Sciatic nerve (tissue), 2 donors: ENCODE results near the gene CENPVL1. TPM values are rescaled to one million over a fixed set of nuclear protein-coding genes. Genes with fewer than 3 reads are reported as not detected.
"Not testable (repeated sequence)": the region's sequence is repeated elsewhere in the genome, so short reads cannot be mapped to it uniquely, and the experiment has no call there.

Experiments used
- ATAC-seq: fragments of 200-7000 bp; cut with Tn5 transposase; one replicate; pipeline ENCODE4 v1.9.1; 2020; ENCODE audit warnings: mild to moderate bottlenecking, moderate library complexity
- DNase-seq: peaks from one replicate; pipeline ENCODE4 v3.0.0-alpha.2; 2020; ENCODE audit warnings: low spot score
- intact Hi-C: fragments of 100-400 bp; cut with DNase I; formaldehyde crosslinking; loops from one replicate; pipeline ENCODE4 v1.14.2; 2022
- total RNA-seq: library from RNA; stranded (reverse); fragmentation: NEBNext Ultra II Directional; extraction: Animal tissue kit (Norgen Biotek cat#: 25700); gene quantifications from one replicate; pipeline ENCODE4 v1.2.1, GENCODE V29; 2021
- donor health status: DM: no; HTN: no; CAD: no.
- donor health status: DM: no; HTN: no; CAD: no.

Gene CENPVL1
- total RNA-seq: not detected

DNA sequence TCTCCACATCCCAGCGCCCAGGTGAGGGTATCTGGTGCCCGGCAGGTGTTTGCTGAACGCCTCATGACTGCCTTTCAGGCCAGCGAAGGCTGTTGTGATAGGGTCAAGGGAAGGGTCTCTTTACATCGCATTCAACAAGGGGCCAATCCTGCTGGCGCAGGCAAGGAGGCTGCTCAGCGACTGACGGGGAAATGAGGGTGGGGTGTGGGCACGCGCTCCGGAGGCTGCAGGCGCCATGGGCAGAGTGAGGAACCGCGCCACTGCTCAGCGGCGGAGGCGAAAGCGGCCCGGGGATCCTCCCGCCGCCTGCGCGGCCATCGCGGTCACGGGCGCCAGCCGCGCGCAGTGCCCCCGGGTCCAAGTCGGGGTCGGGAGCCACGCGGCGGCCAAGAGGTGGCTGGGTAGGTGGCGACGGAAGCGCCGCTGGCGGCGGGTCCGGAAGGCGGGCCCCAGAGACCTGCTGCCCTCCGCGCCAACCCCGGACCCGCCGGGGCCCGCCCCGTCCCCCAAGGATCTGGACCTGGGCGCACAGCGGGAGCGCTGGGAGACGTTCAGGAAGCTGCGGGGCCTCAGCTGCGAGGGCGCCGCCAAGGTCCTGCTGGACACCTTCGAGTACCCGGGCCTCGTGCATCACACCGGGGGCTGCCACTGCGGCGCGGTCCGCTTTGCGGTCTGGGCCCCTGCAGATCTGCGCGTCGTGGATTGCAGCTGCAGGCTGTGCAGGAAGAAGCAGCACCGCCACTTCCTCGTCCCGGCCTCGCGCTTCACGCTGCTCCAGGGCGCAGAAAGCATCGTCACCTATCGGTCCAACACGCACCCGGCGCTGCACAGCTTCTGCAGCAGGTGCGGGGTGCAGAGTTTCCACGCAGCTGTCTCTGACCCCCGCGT, at the start of gene CENPVL1:
Gene CENPVL1 (plus strand): TSS at position 236 of the 888 bp plus-strand sequence. CDS start 0 bp downstream, at position 236.
- DNase-seq, intact Hi-C loops, ATAC-seq: not testable (repeated sequence)

DNA sequence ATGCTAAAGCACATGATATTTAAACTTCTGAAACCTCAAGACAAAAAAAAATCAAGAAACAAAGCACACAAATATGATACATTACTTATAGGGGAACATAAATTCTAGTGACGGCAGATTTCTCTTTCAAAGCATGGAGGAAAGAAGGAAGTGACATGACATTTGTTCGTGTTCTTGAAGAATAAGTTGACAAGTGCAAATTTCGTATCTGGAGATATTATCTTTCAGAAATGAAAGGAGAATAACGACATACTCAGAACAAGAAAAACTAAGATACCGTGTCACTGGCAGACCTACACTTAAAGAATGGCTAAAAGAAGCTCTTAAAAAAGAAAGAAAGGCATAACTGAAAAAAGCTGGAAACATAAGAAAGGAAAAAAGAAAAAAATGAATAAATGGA, 44.3 kb upstream of the CENPVL1 start:
- DNase-seq: no peak
- intact Hi-C loops: no loop called here
- ATAC-seq: no peak

DNA sequence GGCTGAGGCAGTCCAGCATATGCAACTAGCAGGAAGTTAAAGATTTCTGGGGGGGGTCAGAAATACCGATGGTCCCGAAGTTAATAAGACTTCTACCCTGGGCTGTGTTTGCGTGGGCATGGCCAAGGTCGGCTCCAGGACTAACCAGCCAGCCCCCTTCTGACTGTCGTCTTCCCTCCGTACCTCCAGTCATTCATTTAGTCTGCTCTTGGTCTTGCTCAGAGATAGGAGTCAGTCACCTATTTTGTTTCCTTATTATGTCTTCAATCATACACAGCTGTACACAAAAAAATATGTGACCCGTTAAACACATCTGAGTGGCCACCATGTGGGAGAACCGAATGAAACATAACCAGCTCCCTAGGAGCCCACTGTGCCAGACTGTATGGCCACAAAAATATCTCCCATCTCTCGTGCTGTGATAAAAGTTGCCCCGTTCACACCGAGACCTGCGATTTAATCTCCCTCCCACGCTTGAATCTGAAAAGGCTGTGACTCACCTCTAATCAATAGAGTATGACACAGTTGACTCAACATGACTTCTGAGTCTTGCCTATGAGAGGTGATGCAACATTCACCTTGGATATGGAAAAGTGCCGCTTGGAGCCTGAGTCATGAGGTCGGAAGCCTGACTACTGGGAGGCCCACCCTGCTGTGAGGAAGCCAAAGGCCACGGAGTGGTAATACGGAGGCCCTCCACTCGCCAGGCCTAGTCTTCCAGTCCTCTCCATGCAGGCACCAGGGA, 30.5 kb upstream of the CENPVL1 start:
- intact Hi-C loops, ATAC-seq, DNase-seq: not testable (repeated sequence)

DNA sequence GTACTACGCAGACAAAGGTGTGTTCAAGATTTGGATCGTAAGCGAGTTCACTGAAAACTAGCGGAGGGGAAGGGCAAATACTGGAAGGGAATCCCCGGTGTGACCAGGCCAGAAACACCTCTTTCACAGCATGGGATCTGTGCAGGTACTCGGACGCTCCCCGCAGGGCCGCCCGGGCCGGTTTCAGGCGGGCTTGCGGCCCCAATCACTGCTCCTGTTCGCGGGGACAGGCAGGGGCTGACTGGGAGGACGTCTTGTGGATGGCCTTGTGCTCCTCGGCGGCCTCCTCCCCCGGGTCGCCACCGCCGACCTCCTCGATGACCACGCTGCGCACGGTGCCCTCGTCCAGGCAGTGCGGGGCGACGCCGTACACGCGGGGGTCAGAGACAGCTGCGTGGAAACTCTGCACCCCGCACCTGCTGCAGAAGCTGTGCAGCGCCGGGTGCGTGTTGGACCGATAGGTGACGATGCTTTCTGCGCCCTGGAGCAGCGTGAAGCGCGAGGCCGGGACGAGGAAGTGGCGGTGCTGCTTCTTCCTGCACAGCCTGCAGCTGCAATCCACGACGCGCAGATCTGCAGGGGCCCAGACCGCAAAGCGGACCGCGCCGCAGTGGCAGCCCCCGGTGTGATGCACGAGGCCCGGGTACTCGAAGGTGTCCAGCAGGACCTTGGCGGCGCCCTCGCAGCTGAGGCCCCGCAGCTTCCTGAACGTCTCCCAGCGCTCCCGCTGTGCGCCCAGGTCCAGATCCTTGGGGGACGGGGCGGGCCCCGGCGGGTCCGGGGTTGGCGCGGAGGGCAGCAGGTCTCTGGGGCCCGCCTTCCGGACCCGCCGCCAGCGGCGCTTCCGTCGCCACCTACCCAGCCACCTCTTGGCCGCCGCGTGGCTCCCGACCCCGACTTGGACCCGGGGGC, 28.2 kb upstream of the CENPVL1 start:
- intact Hi-C loops, ATAC-seq, DNase-seq: not testable (repeated sequence)

DNA sequence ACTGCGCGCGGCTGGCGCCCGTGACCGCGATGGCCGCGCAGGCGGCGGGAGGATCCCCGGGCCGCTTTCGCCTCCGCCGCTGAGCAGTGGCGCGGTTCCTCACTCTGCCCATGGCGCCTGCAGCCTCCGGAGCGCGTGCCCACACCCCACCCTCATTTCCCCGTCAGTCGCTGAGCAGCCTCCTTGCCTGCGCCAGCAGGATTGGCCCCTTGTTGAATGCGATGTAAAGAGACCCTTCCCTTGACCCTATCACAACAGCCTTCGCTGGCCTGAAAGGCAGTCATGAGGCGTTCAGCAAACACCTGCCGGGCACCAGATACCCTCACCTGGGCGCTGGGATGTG, 27.6 kb upstream of the CENPVL1 start, which contains the start of gene CENPVL2:
Gene CENPVL2 (minus strand): TSS at position 112 of the 343 bp plus-strand sequence. CDS start 0 bp downstream, at position 112.
- DNase-seq, intact Hi-C loops, ATAC-seq: not testable (repeated sequence)

DNA sequence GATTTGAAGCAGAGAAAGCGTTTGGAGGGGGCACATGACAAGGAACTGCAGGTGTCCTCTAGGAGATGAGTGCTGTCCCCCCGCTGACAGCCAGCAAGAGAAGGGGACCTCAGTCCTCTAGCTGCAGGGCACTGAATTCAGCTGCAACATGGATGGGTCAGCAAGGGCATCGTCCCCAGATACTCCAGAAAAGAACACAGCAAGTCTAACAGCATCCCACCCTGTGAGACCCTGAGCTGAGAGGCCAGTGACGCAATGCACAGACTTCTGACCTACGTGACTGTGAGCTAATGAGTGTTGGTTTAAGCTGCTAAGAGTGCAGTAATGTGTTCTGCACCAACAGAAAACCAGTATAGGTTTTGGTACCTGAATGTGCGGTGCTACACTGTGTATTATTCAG, 16.1 kb upstream of the CENPVL1 start:
- intact Hi-C loops: no loop called here
- DNase-seq: peak; percentile 9
- no peak for ATAC-seq

DNA sequence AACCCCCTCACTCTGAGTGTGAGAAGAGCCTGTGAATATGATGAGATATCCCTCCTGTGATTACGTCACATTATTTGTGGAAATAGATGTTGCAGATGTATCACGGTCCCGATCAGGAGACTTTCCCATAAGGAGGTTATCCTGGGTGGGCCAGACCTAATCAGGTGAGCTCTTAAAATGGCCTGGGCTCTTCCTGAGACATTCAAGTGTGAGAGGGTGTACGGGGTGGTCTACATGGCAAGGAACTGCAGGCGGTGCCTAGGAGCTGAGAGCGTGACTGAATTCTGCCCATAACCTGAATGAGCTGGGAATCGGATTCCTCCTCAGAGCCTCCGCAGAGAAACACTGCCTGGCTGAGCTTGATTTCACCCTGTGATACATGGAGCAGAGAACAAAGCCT, 12.9 kb upstream of the CENPVL1 start:
- ATAC-seq: no peak
- intact Hi-C loops: no loop called here
- peak; percentile 4 for DNase-seq

DNA sequence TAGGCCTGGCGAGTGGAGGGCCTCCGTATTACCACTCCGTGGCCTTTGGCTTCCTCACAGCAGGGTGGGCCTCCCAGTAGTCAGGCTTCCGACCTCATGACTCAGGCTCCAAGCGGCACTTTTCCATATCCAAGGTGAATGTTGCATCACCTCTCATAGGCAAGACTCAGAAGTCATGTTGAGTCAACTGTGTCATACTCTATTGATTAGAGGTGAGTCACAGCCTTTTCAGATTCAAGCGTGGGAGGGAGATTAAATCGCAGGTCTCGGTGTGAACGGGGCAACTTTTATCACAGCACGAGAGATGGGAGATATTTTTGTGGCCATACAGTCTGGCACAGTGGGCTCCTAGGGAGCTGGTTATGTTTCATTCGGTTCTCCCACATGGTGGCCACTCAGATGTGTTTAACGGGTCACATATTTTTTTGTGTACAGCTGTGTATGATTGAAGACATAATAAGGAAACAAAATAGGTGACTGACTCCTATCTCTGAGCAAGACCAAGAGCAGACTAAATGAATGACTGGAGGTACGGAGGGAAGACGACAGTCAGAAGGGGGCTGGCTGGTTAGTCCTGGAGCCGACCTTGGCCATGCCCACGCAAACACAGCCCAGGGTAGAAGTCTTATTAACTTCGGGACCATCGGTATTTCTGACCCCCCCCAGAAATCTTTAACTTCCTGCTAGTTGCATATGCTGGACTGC, 2.8 kb downstream of the CENPVL1 start:
- ATAC-seq, intact Hi-C loops, DNase-seq: not testable (repeated sequence)

DNA sequence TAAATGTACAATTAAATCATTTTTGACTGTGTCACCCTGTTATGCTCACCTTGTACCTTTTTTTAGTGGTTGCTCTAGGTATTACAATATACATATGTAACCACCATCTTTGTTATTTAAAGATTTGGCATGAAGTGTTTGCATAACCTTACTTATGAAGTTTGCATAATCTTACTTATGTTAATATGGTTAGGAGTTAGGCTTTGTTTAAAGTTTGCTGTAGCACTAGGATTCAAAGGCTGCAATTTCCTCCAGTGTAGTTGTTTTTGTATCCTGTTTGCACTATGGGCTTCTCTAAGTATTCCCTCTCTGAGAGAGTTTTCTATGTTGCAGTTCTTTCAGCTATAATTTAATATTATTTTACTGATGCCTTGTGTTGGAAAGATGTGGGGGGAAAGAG, 17.9 kb downstream of the CENPVL1 start:
- no peak for ATAC-seq
- intact Hi-C loops: no loop called here
- no peak for DNase-seq

DNA sequence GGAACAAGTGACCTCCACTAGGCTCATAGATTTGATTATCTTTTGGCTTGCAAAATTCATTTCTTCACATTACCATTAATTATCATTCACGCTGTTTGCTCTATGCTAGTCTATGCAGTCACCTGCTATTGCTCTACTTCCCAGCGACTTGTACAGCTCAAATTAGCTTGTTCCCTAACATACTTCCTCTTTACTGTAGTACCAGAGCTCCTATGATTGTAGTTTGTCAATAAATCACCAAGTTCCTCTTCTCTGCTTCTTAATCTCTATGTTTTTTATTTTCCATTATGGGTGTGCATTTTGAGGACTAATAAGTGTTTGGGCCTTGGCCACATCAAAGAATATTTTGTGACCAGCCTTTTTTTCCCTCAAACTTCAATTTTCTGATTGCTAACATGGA, 26.8 kb downstream of the CENPVL1 start:
- intact Hi-C loops: no loop called here
- no peak for ATAC-seq
- no peak for DNase-seq

DNA sequence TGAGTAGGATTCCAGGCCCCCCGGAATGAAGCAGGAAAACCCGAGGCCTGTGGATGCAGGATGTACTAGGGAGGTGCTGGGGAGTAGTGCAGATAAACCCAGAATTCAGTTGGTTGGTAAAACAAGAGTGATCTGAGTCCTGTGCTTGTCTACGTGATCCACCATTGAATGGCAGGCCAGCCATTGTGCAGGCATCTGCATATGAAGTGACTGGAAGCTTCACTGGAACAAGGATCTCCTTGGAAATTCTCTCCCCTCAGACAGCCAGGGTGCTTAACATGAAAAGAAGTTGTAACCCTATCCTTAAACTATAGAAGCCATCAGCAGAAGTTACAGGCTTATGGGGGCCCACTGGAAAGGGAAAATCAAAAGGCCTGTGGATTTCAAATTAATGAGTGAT, 32.3 kb downstream of the CENPVL1 start:
- intact Hi-C loops: no loop called here

DNA sequence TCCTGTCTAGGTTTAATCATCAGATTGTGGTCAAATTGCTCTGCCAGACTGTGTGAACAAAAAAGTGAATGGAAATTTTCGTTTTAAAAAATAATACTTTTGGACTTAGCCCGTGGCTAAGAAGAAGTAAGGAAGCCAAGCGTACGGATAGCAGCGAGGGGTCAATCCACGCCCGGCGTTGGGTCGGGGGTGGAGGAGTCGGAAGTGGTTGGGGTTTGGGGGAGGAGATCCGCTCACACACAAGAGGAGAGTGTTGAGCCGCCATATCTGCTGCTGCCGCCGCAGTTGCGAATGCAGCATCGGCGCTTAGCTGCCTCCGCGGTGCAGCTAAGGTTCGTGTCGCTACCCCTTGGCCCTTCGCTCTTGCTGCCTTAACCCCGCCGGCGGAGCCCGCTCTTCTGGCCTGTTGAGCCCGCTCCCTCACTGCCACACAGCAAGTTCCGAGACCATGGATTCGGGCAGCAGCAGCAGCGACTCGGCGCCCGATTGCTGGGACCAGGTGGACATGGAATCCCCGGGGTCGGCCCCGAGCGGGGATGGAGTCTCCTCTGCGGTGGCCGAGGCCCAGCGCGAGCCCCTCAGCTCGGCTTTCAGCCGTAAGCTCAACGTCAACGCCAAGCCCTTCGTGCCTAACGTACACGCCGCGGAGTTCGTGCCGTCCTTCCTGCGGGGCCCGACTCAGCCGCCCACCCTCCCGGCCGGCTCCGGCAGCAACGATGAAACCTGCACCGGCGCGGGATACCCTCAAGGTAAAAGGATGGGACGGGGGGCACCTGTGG, 33.1 kb downstream of the CENPVL1 start, which contains the start of gene GSPT2:
Gene GSPT2 (plus strand): TSS at position 264 of the 779 bp plus-strand sequence. CDS start 185 bp downstream, at position 449.
- intact Hi-C loops: no loop called here
- ATAC-seq (peak; percentile 98), DNase-seq (peak; percentile 78)

More for the DNA sequence above, 32.3 kb downstream of the CENPVL1 start:
- ATAC-seq (no peak), DNase-seq (no peak)

DNA sequence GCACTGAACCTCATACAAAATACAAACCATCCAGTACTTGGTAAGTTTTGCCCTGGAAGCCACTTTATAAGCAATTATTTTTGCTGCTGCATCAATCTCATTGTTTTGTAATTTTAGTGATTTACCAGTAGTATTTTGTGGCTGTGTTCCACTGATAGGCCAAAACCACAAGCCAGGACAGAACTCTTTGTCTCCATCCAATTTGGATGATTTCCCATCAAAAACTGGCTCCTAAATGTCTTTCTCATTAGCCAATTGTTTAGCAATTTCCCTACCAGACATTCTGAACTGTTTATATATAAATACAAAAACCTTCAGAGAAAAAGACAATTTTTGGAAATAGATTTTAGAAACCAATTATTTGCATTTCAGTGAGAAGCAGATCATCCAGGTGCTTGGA, 37.4 kb downstream of the CENPVL1 start:
- intact Hi-C loops: no loop called here
- DNase-seq (no peak), ATAC-seq (no peak)

DNA sequence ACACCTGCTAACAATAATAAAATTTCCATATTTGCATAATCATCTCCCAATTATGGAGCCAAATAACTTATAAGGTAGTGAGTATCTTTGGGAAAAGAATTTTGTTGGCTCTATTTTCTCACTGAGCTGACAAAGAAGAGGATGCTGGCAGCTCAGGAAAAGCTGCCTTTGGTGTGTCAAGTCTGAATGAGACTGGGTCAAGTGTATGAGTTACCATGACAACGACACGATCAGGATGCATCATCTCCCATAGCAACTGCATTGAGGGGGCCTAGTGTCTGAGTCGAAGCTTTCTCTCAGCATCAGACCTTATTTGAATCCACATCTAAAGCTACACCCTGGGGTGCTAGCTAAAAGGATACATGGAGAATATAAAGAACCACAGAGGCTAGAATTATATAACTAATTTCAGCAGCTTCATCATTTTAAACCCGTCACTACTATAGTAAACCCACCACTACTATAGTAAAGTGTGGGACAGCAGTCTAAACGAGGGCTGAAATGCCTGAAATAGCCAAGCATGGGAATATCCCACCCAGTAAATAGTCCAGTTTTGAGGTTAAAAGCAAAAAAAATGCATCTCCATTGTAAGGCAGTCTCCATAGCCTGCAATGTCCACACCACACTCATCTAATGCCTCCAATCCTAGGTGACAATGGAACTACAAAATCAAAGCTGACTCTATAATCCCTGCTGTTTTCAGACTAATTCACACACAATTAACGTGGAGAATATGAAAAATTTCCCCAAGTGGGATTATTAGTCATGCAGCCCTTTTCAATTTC, 48.9 kb downstream of the CENPVL1 start:
- DNase-seq (no peak), ATAC-seq (no peak)
- intact Hi-C loops: no loop called here

DNA sequence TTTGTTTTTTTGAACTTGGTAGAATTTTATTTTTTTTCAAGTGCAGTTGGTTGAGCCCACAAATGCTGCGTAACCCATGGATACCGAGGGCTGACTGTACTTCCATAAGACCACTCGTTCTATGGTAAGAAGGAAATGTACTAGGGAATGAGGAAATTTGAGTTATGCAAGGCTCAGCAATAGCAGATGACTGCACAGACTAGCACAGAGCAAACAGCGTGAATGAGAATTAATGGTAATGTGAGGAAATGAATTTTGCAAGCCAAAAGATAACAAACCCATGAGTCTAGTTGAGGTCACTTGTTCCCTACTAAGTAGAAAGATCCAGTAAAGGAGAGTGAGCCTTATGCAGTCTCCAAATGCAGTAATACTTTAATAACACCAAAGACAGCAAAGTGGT, 50.3 kb downstream of the CENPVL1 start:
- no peak for ATAC-seq
- no peak for DNase-seq
- intact Hi-C loops: no loop called here
